ENCODE measurements around the gene NNAT. TPM values are rescaled to one million over a fixed set of nuclear protein-coding genes. Genes with fewer than 3 reads are reported as not detected.
"Not testable (repeated sequence)": the region's sequence is repeated elsewhere in the genome, so short reads cannot be mapped to it uniquely, and the experiment has no call there.

NNAT gene
- total RNA-seq = 8.3 TPM

GRCh38 chr20:37521061-37521771 is at the start of gene NNAT:
TSS of gene NNAT (plus strand) at chr20:37521250. CDS start at chr20:37521332, 82 bp downstream.
- Histone ChIP-seq H3K36me3 (peaks cover 0 to 9% of the 10 kb centered on the region in 2 donors), H3K4me1 (peaks cover 87% of the 10 kb centered on the region), H3K27ac (no peak within 1 kb of the TSS), H3K4me3 (peak within 1 kb of the TSS; percentile 33 to 41), H3K27me3 (no peaks in the 10 kb centered on the region), H3K9me3 (no peaks in the 10 kb centered on the region)
- TF ChIP-seq POLR2AphosphoS5 (IDR thresholded peaks at IDR 0.05; ENCODE audit: insufficient read depth in 1 of 2, low read depth in 1 of 2) (peak in 1 of 2 donors; percentile 43), CTCF (IDR thresholded peaks at IDR 0.05) (no peak)
- intact Hi-C loops (cut with DNase I) = no loop called here
- no peak for DNase-seq (ENCODE audit: extremely low spot score in 2 of 2)

- no peak for TF ChIP-seq CTCF (IDR thresholded peaks at IDR 0.05)
- intact Hi-C loops (cut with DNase I) = no loop called here
- no peak for DNase-seq (ENCODE audit: extremely low spot score in 2 of 2)
- H3K4me1 ChIP-seq = no peaks in the 10 kb centered on the region
- no peaks in the 10 kb centered on the region for H3K9me3 ChIP-seq
- H3K27ac ChIP-seq = no peak overlapping the region
- H3K36me3 ChIP-seq = no peaks in the 10 kb centered on the region
- no peaks in the 10 kb centered on the region for H3K27me3 ChIP-seq
- H3K4me3 ChIP-seq = no peak overlapping the region
Measured at GRCh38 chr20:37471741-37472235, 49.3 kb upstream of the NNAT start.

- DNase-seq (ENCODE audit: extremely low spot score in 2 of 2); intact Hi-C loops (cut with DNase I): not testable (repeated sequence)
Measured at GRCh38 chr20:37472435-37472834, 48.6 kb upstream of the NNAT start.

GRCh38 chr20:37473249-37474000 is 47.6 kb upstream of the NNAT start:
- Histone ChIP-seq H3K27ac (no peak overlapping the region), H3K9me3 (no peaks in the 10 kb centered on the region), H3K36me3 (no peaks in the 10 kb centered on the region), H3K4me1 (no peaks in the 10 kb centered on the region), H3K4me3 (no peak overlapping the region), H3K27me3 (no peaks in the 10 kb centered on the region)
- intact Hi-C loops (cut with DNase I) = no loop called here
- no peak for DNase-seq (ENCODE audit: extremely low spot score in 2 of 2)
- TF ChIP-seq CTCF (IDR thresholded peaks at IDR 0.05) (no peak), POLR2A (IDR thresholded peaks at IDR 0.05) (no peak), POLR2AphosphoS5 (IDR thresholded peaks at IDR 0.05; ENCODE audit: insufficient read depth in 1 of 2, low read depth in 1 of 2) (no peak)

More at GRCh38 chr20:37472435-37472834, 48.6 kb upstream of the NNAT start:
- H3K36me3 ChIP-seq, H3K9me3 ChIP-seq, H3K27me3 ChIP-seq, H3K4me3 ChIP-seq, H3K27ac ChIP-seq, H3K4me1 ChIP-seq: not testable (repeated sequence)

- Histone ChIP-seq H3K27me3 (no peaks in the 10 kb centered on the region), H3K9me3 (no peaks in the 10 kb centered on the region), H3K4me1 (no peaks in the 10 kb centered on the region), H3K4me3 (no peak overlapping the region), H3K36me3 (no peaks in the 10 kb centered on the region), H3K27ac (no peak overlapping the region)
- no peak for DNase-seq (ENCODE audit: extremely low spot score in 2 of 2)
- intact Hi-C loops (cut with DNase I) = no loop called here
- TF ChIP-seq CTCF (IDR thresholded peaks at IDR 0.05) = no peak
- TF ChIP-seq POLR2A (IDR thresholded peaks at IDR 0.05) = no peak
- no peak for TF ChIP-seq POLR2AphosphoS5 (IDR thresholded peaks at IDR 0.05; ENCODE audit: insufficient read depth in 1 of 2, low read depth in 1 of 2)
Measured at GRCh38 chr20:37474386-37474785, 46.7 kb upstream of the NNAT start.
